SKM-1 treated with dmso at 0.1 percent for 144 hours (cell line): ENCODE results near the gene MPO.
A peak's percentile ranks its signal among the peaks of the same experiment; 100 is the strongest.

Experiments
- DNase-seq: peaks from one replicate; lab custom pipeline; 2025; ENCODE audit not compliant: unreplicated experiment; lab: John Stamatoyannopoulos, UW

Gene MPO

DNA sequence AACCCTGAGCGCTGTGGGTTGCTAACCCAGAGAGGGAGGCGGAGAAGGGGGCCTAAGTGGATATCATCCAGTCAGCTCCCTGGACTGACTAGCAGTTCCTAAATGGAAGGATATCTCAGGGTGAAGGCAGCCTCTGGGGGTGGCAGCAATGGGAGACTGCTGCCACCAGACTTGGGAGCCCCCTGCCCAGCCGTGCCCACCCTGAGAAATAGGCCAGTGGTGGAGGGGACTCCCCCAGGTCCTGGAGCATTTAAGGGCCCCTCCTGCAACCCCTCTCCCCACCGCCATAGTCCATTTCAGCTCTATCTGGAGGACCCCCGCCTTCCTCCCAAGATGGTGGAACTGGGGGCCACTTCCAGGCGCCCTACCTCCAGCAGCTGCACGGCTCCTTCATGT is 39.4 kb upstream of the MPO start:
- DNase-seq, result no peak

- no peak for DNase-seq
These were observed 38.7 kb upstream of the MPO start for GRCh38 chr17:58319173-58320162.

- no peak for DNase-seq
These were observed 38.0 kb upstream of the MPO start for GRCh38 chr17:58318627-58319172.

- no peak for DNase-seq
These were observed 37.3 kb upstream of the MPO start for GRCh38 chr17:58318065-58318481.

- peak; percentile 64 for DNase-seq
These were observed 36.8 kb upstream of the MPO start for GRCh38 chr17:58317421-58318064.

DNA sequence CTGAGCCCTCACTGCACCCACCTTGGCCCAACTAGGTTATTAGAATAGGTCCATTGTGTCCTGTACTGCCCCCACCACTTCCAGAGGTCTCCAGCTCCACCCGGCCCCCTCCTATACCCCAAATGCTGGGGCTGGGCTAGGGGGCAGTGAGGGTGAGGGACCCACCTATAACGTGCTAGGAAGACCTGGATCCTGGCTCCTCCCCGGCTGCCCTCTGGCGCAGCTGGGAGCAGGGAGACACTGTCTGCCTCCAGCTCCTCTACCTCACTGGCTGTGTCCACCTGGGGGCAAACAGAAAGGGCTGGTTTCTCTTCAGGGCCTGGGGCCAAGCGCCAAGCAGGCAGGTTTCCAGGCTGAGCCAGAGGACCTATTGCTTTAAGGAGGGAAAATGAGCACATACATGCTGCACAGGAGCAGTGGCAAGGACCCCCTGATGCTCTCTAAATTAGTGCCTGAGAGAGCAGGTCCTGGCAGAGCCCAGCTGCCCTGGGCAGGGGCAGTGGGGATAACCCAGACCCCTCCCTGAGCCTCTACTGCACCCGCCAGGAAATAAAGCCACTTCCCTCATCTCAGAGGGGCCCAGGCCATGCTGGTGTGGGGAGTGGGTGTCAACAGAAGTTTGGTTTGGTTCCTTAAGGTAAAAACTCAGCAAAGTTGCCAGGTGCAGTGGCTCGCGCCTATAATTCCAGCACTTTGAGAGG is 35.7 kb upstream of the MPO start:
- DNase-seq, result no peak

- no peak for DNase-seq
These were observed 35.0 kb upstream of the MPO start for GRCh38 chr17:58315750-58316149.

- no peak for DNase-seq
These were observed 34.6 kb upstream of the MPO start for GRCh38 chr17:58315281-58315711.

DNA sequence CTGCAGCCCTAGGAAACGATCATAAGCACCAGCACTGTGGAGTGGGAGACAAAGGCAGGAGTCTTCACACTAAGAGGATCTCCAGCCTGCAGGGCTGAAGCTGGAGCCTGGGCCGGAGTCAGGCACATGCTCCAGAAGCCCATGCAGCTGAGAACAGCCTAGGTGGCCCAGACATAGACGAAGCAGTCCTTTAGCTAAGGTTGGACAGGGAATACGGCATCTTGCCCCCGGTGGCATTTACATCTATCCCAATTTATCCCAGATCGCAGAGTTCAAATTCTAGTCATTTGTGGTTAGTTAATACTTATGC is 33.9 kb upstream of the MPO start:
- DNase-seq, result no peak

GRCh38 chr17:58313815-58314705 is 33.3 kb upstream of the MPO start:
- DNase-seq, result no peak

- DNase-seq, result no peak
These were observed 32.1 kb upstream of the MPO start for GRCh38 chr17:58312829-58313228.

DNA sequence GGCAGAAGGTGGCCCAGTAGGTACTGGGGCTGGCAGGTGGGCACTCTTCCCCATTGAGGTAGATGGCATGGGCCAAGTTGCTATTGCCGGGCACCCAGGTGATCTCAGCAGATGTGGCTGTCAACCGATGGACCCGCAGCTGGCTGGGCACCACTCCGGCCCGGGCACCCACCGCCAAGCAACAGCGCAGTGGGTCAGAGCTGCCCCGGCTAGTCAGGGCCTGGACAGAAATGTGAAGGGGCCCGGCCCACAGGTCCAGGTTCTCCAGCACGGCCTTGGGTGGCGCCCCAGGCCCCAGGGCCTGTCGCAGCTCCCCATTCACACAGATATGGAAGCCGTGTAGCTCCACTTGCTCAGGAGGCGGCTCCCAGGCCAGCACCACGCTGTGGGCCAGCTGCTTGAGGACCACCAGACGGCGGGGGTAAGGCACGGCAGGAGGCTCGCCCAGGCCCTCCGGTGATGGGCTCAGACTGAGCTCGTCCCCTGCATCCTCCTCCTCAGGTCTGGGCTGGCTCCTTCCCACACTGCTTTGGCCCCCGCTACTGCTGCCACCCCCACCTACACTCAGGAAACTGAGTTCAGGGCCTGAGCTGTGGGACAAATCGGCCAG is 31.4 kb upstream of the MPO start:
- no peak for DNase-seq

- DNase-seq, result no peak
These were observed 30.7 kb upstream of the MPO start for GRCh38 chr17:58311429-58311894.

DNA sequence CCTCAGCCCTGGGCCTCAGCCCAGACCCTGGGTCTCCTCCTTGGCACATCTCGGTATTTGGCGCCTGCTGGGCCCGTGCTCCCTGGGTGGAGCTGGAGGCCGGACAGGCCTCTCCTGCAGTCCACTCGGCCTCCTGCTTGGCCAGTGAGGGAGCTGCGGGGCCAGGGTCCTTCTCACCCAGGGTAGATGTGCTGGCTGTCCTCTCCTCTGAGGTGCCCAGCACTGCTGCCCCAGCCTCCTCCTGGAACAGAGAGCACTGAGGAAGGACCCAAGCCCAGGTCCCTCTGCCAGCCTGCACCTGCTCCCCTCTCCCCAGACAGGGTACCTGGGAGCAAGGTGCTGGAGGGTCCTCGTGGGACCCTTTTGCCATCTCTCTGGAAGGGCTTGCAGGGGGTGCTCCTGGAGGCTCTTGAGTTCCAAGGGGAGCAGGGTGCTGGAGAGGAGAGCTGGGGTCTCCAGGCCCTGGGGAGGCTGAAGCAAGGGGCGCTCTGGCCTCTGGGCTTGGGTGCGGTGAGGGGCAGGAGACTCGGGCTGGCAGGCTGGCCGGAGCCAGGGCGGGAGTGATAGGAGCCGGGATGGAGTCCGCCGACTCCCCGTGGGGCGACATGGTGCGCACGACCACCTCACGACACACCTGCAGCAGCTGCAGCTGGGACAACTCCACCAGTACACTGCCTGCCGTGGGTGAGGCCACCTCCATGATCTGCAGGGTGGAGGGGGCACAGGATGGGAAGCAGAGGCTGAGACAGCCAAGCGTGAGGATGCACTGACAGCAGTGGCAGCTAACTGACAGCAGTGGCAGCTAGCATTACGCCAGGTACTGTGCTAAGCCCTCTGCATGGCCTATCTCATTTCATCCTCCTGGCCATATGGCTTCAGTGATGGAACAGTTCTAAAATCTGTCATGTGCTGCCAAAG is 30.0 kb upstream of the MPO start:
- no peak for DNase-seq

DNA sequence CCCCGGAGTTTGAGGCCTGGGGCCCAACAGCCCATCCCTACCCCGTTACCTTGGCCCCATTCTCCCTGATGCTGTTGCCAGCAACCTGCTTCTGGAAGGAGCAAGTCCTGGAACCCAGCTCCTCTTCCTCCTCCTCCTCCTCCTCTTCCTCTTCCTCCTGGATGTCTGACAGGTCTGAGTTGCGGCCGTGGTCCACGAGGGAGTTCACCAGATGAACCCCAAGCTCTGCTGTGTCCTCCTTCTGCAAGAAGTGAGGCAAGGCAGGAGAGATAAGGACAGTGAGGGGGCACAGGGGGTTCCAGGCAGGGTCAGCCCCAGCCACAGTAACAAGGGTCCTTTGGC is 29.2 kb upstream of the MPO start:
- no peak for DNase-seq

GRCh38 chr17:58308985-58309917 is 28.5 kb upstream of the MPO start:
- no peak for DNase-seq

GRCh38 chr17:58308173-58308984 is 27.6 kb upstream of the MPO start:
- DNase-seq, result no peak
